GM12878 (cell line): ENCODE results near the gene C9orf72.

Experiments used
- CTCF ChIP-seq, 3 experiments: IDR thresholded peaks in 2 of 3; conservative IDR thresholded peaks in 1 of 3; 2 replicates each; pipeline ENCODE4 v1.5.1; 2011; ENCODE audit warnings: low read depth in 3 of 3, low read length in 3 of 3, mild to moderate bottlenecking in 3 of 3, control low read depth in 2 of 3, moderate library complexity in 2 of 3, inconsistent platforms in 1 of 3, mixed read lengths in 1 of 3; ENCODE audit not compliant: control insufficient read depth in 2 of 3, insufficient read depth in 1 of 3; ENCODE audit errors: extremely low read depth in 1 of 3
- MYC ChIP-seq: IDR thresholded peaks from 2 replicates; pipeline ENCODE4 v1.6.1; 2011; ENCODE audit warnings: mild to moderate bottlenecking, low read length, moderate library complexity, inconsistent platforms; ENCODE audit not compliant: insufficient read depth, insufficient replicate concordance, insufficient read length, severe bottlenecking
- POLR2A ChIP-seq: IDR thresholded peaks from 2 replicates; pipeline ENCODE4 v1.6.1; 2011; ENCODE audit warnings: low read depth, mild to moderate bottlenecking, low read length
- SIX5 ChIP-seq: IDR thresholded peaks from 2 replicates; pipeline ENCODE4 v1.6.1; 2011; ENCODE audit warnings: mild to moderate bottlenecking, low read depth, low read length, moderate library complexity; ENCODE audit not compliant: severe bottlenecking

- TF ChIP-seq CTCF (IDR thresholded peaks at IDR 0.05 in 2 of 3, conservative IDR thresholded peaks at IDR 0.05 in 1 of 3; ENCODE audit: control insufficient read depth in 2 of 3, extremely low read depth in 1 of 3, insufficient read depth in 1 of 3, low read depth in 3 of 3, low read length in 3 of 3) (no peak), POLR2A (no peak), MYC (no peak), SIX5 (no peak)
Measured at GRCh38 chr9:27511771-27512170, 61.5 kb downstream of the C9orf72 start.
